BJ (cell line): ENCODE data around the gene CCL22. TPM values are rescaled to one million over a fixed set of nuclear protein-coding genes. Genes with fewer than 3 reads are reported as not detected.

Source experiments
- CTCF ChIA-PET: fragments of 350-600 bp; formaldehyde crosslinking; extraction: SDS; loops from one replicate; lab custom pipeline; 2021; ENCODE audit warnings: antibody characterized with exemption, inconsistent platforms; lab: Yijun Ruan, JAX
- POLR2A ChIA-PET: fragments of 300-600 bp; sonication (Branson Sonifier 250); formaldehyde crosslinking; extraction: SDS; loops from one replicate; lab custom pipeline; 2021; ENCODE audit warnings: antibody characterized with exemption; lab: Charles Lee
- DNase-seq: peaks from one replicate; pipeline ENCODE4 v3.0.0-alpha.2; 2011; ENCODE audit warnings: low read depth
- H3K27me3 ChIP-seq: 2 replicates; pipeline ENCODE4 v1.6.0; 2011; ENCODE audit warnings: low read length; ENCODE audit not compliant: control insufficient read depth, insufficient read depth
- H3K36me3 ChIP-seq: 2 replicates; pipeline ENCODE4 v1.5.1; 2011; ENCODE audit warnings: low read length; ENCODE audit not compliant: control insufficient read depth, insufficient read depth
- H3K4me3 ChIP-seq: 2 replicates; pipeline ENCODE4 v1.5.1; 2011; ENCODE audit warnings: low read depth, mild to moderate bottlenecking, control low read depth, low read length
- polyA plus RNA-seq: library from polyadenylated mRNA; depleted of rRNA; stranded (reverse); fragments of >200 nt; gene quantifications from 2 replicates; pipeline ENCODE4 v1.2.3, GENCODE V29; 2011
- TF ChIP-seq, protein P1 (sequence below): IDR thresholded peaks from 2 replicates; pipeline ENCODE4 v1.5.1; 2011; ENCODE audit warnings: low read depth, mild to moderate bottlenecking, control low read depth, inconsistent platforms, low read length, moderate library complexity; ENCODE audit not compliant: insufficient read depth

Gene CCL22
- polyA plus RNA-seq, 1 experiment, result not detected

DNA sequence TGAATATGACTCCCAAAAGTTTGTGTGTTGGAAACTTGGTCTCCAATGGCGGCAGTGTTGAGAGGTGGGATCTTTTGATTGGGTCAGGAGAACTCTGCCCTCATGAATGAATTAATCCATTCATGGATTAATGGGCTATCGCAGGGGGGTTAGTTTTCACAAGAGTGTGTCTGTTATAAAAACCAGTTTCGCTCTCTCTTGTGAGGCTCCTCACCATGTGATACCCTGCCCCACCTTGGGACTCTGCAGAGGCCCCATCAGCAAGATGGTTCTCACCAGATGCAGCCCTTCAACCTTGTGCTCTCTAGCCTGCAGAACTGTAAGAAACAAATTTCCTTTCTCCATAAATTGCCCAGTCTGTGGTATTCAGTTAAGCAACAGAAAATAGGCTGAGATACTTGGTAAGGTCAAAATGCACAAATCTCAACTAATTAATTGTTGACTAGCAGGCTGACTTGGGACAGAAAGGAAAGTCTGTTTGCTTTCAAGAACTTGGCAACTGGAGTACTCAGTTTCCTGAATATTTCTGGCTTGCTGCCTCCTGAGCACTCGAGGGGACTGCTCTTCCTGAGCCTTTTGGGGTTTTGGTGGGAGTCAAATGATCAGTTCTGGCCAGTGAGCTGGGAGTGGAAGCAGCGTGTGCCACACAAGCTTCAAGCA lies 32.2 kb downstream of the CCL22 start:
- no peak for DNase-seq
- TF ChIP-seq, protein P1, sequence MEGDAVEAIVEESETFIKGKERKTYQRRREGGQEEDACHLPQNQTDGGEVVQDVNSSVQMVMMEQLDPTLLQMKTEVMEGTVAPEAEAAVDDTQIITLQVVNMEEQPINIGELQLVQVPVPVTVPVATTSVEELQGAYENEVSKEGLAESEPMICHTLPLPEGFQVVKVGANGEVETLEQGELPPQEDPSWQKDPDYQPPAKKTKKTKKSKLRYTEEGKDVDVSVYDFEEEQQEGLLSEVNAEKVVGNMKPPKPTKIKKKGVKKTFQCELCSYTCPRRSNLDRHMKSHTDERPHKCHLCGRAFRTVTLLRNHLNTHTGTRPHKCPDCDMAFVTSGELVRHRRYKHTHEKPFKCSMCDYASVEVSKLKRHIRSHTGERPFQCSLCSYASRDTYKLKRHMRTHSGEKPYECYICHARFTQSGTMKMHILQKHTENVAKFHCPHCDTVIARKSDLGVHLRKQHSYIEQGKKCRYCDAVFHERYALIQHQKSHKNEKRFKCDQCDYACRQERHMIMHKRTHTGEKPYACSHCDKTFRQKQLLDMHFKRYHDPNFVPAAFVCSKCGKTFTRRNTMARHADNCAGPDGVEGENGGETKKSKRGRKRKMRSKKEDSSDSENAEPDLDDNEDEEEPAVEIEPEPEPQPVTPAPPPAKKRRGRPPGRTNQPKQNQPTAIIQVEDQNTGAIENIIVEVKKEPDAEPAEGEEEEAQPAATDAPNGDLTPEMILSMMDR, result no peak
- Histone ChIP-seq H3K27me3 (peaks cover 19% of the 10 kb centered on the region), H3K4me3 (no peak overlapping the region), H3K36me3 (no peaks in the 10 kb centered on the region)
- ChIA-PET POLR2A (no interaction called here), CTCF (interaction anchor here (0.9 to 1.8 kb wide), 3 partner anchors 22 to 26 kb away, joined by 3 to 5 read pairs (median 4); no protein-coding TSS in a partner anchor)

DNA sequence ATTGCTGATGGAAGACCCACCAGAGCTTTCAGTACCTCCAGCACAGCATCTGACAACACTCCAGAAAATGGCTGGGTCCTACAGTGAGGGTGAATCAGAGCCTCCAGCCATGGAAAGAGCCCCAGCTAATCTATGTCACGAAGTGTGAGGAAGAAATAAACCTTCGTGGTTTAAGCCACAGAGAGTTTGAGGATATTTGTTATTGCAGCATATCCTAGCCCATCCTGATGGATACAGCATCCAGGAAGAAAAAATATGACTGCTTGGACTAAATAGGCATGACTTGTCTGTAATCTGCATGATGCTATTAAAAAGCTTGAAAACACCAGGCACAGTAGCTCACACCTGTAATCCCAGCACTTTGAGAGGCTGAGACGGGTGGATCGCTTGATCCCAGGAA lies 32.7 kb downstream of the CCL22 start:
- H3K36me3 ChIP-seq, result no peaks in the 10 kb centered on the region
- H3K4me3 ChIP-seq, result no peak overlapping the region
- TF ChIP-seq, protein P1, result no peak
- DNase-seq, result no peak
- ChIA-PET POLR2A (no interaction called here), CTCF (interaction anchor here (0.6 to 1.8 kb wide), 4 partner anchors 13 to 31 kb away, joined by 3 to 4 read pairs (median 4); partner anchors contain the start of gene CCL17)
- peaks cover 15% of the 10 kb centered on the region for H3K27me3 ChIP-seq

DNA sequence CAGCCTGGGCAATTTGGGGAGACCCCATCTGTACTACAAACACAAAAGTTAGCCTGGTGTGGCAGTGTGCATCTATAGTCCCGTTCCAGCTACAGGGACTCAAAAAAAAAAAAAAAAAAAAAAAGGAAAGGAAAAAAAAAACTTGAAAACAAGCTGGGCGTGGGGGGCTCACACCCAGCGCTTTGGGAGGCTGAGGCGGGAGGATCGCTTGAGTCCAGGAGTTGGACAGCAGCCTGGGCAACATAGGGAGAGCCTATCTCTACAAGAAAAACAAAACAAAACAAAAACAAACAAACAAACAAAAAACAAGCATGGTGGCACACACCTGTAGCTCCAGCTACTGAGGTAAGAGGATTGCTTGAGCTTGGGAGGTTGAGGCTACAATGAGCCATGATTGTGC lies 33.1 kb downstream of the CCL22 start:
- DNase-seq, result no peak
- H3K4me3 ChIP-seq, result no peak overlapping the region
- no peaks in the 10 kb centered on the region for H3K36me3 ChIP-seq
- TF ChIP-seq, protein P1, result no peak
- ChIA-PET POLR2A (interaction anchor here (0.6 kb wide), 1 partner anchor 206 kb away, joined by 6 read pairs; the partner anchor contains the start of gene PSME3IP1), CTCF (interaction anchor here (0.6 to 1.8 kb wide), 4 partner anchors 13 to 31 kb away, joined by 3 to 4 read pairs (median 4); partner anchors contain the start of gene CCL17)
- H3K27me3 ChIP-seq, result peaks cover 13% of the 10 kb centered on the region

DNA sequence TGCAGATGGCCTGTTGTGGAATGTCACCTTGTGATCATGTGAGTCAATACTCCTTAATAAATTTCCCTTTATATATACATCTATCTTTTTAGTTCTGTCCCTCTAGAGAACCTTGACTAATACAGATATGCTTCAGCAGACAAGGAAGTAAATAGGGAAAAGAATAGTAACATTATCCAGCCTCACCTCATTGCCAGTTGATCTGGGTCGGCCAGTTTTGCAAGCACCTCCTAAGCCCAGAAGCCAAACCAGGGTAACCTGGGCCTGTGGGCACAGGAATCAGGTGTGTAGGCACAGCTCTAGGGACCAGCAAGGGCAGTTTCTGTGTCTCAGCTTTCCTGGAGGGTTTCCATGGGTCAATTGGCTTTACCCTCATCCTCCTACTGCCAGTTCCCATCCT lies 34.1 kb downstream of the CCL22 start:
- TF ChIP-seq, protein P1, result no peak
- Histone ChIP-seq H3K4me3 (no peak overlapping the region), H3K27me3 (peaks cover 13% of the 10 kb centered on the region), H3K36me3 (no peaks in the 10 kb centered on the region)
- POLR2A ChIA-PET, result no interaction called here
- DNase-seq, result no peak
- CTCF ChIA-PET, result interaction anchor here (0.7 to 1.8 kb wide), 3 partner anchors 12 to 92 kb away, joined by 3 to 7 read pairs (median 4); partner anchors contain the start of gene CCL17

DNA sequence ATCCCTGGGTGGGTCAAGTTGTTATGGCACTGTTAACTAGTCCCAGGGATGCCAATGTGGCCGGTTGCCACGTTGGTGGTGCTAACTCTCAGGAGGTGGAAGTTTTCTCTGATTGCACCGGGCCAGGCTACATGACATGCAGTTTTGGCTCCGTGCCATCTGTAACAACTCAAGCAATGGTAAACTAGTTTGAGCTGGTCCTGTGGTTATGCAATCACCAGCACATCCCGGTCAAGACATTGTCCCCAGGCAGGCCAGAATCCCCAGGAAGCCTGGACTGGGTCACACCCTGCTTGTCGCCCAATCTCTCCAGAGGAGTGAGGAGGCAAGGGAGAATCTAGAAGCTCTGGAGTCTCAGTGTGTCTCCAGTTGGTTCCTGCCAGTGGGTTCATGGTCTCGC lies 35.9 kb downstream of the CCL22 start:
- CTCF ChIA-PET, result interaction anchor here (1.3 to 1.7 kb wide), 3 partner anchors 8 to 28 kb away, joined by 4 to 9 read pairs (median 4); no protein-coding TSS in a partner anchor
- DNase-seq, result no peak

More for the DNA sequence above, 35.9 kb downstream of the CCL22 start:
- no peak overlapping the region for H3K4me3 ChIP-seq
- H3K27me3 ChIP-seq, result peaks cover 11% of the 10 kb centered on the region
- POLR2A ChIA-PET, result no interaction called here
- no peaks in the 10 kb centered on the region for H3K36me3 ChIP-seq
- TF ChIP-seq, protein P1, result no peak
